Sigmoid colon (tissue), 4 donors: ENCODE results near the gene SAP30.

Experiments
- CTCF ChIP-seq, 4 experiments: fragments of 450-650 bp in 3 of 4; fragments of 200-600 bp in 1 of 4; IDR thresholded peaks; one replicate each; pipeline ENCODE4 v1.5.1; 2016 to 2019; ENCODE audit warnings: antibody characterized with exemption in 4 of 4, mild to moderate bottlenecking in 3 of 4, moderate library complexity in 2 of 4
- EP300 ChIP-seq, 4 donors: sonication (generic); formaldehyde crosslinking; IDR thresholded peaks; one replicate each; pipeline ENCODE4 v1.6.1; 2017; ENCODE audit warnings: antibody characterized with exemption in 4 of 4
- POLR2A ChIP-seq, 2 donors: fragments of 450-650 bp; IDR thresholded peaks; one replicate each; pipeline ENCODE4 v1.6.1; 2016; ENCODE audit warnings: antibody characterized with exemption in 2 of 2, mild to moderate bottlenecking in 2 of 2, moderate library complexity in 2 of 2

GRCh38 chr4:173334891-173335752 is 35.6 kb upstream of the SAP30 start:
- TF ChIP-seq CTCF (IDR thresholded peaks at IDR 0.05) (no peak), EP300 (IDR thresholded peaks at IDR 0.05) (no peak), POLR2A (IDR thresholded peaks at IDR 0.05) (peak in 1 of 2 donors; percentile 61)
